Measurements from ENCODE around the gene WASHC4. TPM values are rescaled to one million over a fixed set of nuclear protein-coding genes. Genes with fewer than 3 reads are reported as not detected.
"Not testable (repeated sequence)": the region's sequence is repeated elsewhere in the genome, so short reads cannot be mapped to it uniquely, and the experiment has no call there.

The WASHC4 gene
- polyA plus RNA-seq, 1 of the 3 experiments (the other 2 are of a cell fraction), result 11.2 TPM

- WGBS (ENCODE audit: low lambda C conversion rate), result 93% methylated on average over 13 of the region's 13 CpGs
- Histone ChIP-seq H3K4me3 (ENCODE audit: low read depth in 2 of 2, low read length in 1 of 2) (no peak overlapping the region), H3K79me2 (ENCODE audit: insufficient read depth) (no peaks in the 10 kb centered on the region), H3K4me2 (no peak overlapping the region), H2AFZ (ENCODE audit: low read depth) (no peak overlapping the region), H3K27me3 (ENCODE audit: insufficient read depth) (no peaks in the 10 kb centered on the region; the same call in 1 of the 2 replicates), H3K9me3 (no peaks in the 10 kb centered on the region), H3K9ac (no peak overlapping the region), H3K9me2 (no peaks in the 10 kb centered on the region), H3K4me1 (ENCODE audit: control insufficient read depth in 1 of 2, insufficient read depth in 2 of 2, low read depth in 1 of 2, low read length in 1 of 2) (no peaks in the 10 kb centered on the region), H4K20me1 (ENCODE audit: insufficient read depth) (no peaks in the 10 kb centered on the region), H3K27ac (ENCODE audit: low read depth in 2 of 2, low read length in 1 of 2) (no peak overlapping the region), H3F3A (replicated peaks; ENCODE audit: insufficient read depth) (no peaks in the 10 kb centered on the region), H3K36me3 (replicated peaks in 1 of 2; ENCODE audit: control insufficient read depth in 1 of 2, insufficient read depth in 2 of 2, low read length in 1 of 2) (no peaks in the 10 kb centered on the region)
- no peak for DNase-seq
- ChIA-PET CTCF (interaction anchor here (1.7 kb wide), 1 partner anchor 16 kb away, joined by 4 read pairs; no protein-coding TSS in a partner anchor), POLR2A (no interaction called here)
- TF ChIP-seq ELF1 (IDR thresholded peaks at IDR 0.05) (no peak), PBX3 (IDR thresholded peaks at IDR 0.05) (no peak), FOXJ3 (CRISPR knock-in tag; IDR thresholded peaks at IDR 0.05) (no peak), MXI1 (IDR thresholded peaks at IDR 0.05; ENCODE audit: low read depth, low read length) (no peak), GABPA (IDR thresholded peaks at IDR 0.05; ENCODE audit: low read depth) (no peak), FOXM1 (IDR thresholded peaks at IDR 0.05; ENCODE audit: low read depth) (no peak), GATA2 (CRISPR knock-in tag; IDR thresholded peaks at IDR 0.05) (no peak), RXRA (IDR thresholded peaks at IDR 0.05; ENCODE audit: borderline replicate concordance, low read depth) (no peak), FOSL2 (IDR thresholded peaks at IDR 0.05; ENCODE audit: borderline replicate concordance, low read depth) (no peak), USF2 (IDR thresholded peaks at IDR 0.05; ENCODE audit: borderline replicate concordance, low read depth, low read length) (no peak), EZH2phosphoT487 (IDR thresholded peaks at IDR 0.05; ENCODE audit: borderline replicate concordance, low read depth) (no peak), MEF2A (IDR thresholded peaks at IDR 0.05; ENCODE audit: borderline replicate concordance, low read depth) (no peak), TCF12 (IDR thresholded peaks at IDR 0.05) (no peak), SIN3A (IDR thresholded peaks at IDR 0.05; ENCODE audit: borderline replicate concordance, low read depth, low read length) (no peak), TAF1 (IDR thresholded peaks at IDR 0.05; ENCODE audit: borderline replicate concordance, low read depth, low read length) (no peak), IRF3 (IDR thresholded peaks at IDR 0.05; ENCODE audit: low read depth, low read length) (no peak)
- TF ChIP-seq, protein P1, sequence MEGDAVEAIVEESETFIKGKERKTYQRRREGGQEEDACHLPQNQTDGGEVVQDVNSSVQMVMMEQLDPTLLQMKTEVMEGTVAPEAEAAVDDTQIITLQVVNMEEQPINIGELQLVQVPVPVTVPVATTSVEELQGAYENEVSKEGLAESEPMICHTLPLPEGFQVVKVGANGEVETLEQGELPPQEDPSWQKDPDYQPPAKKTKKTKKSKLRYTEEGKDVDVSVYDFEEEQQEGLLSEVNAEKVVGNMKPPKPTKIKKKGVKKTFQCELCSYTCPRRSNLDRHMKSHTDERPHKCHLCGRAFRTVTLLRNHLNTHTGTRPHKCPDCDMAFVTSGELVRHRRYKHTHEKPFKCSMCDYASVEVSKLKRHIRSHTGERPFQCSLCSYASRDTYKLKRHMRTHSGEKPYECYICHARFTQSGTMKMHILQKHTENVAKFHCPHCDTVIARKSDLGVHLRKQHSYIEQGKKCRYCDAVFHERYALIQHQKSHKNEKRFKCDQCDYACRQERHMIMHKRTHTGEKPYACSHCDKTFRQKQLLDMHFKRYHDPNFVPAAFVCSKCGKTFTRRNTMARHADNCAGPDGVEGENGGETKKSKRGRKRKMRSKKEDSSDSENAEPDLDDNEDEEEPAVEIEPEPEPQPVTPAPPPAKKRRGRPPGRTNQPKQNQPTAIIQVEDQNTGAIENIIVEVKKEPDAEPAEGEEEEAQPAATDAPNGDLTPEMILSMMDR (IDR thresholded peaks at IDR 0.05), result no peak
Observed at GRCh38 chr12:105092336-105092735, 15.2 kb upstream of the WASHC4 start.

- H3K27me3 ChIP-seq (ENCODE audit: insufficient read depth); CTCF ChIA-PET; POLR2A ChIA-PET; H3F3A ChIP-seq (replicated peaks; ENCODE audit: insufficient read depth); H4K20me1 ChIP-seq (ENCODE audit: insufficient read depth); H3K9me2 ChIP-seq; H3K4me2 ChIP-seq; H3K9me3 ChIP-seq; DNase-seq; H3K4me3 ChIP-seq (ENCODE audit: low read depth in 2 of 2, low read length in 1 of 2); H2AFZ ChIP-seq (ENCODE audit: low read depth); H3K79me2 ChIP-seq (ENCODE audit: insufficient read depth); H3K9ac ChIP-seq; H3K27ac ChIP-seq (ENCODE audit: low read depth in 2 of 2, low read length in 1 of 2); H3K4me1 ChIP-seq (ENCODE audit: control insufficient read depth in 1 of 2, insufficient read depth in 2 of 2, low read depth in 1 of 2, low read length in 1 of 2); H3K36me3 ChIP-seq (replicated peaks in 1 of 2; ENCODE audit: control insufficient read depth in 1 of 2, insufficient read depth in 2 of 2, low read length in 1 of 2): not testable (repeated sequence)
- 82% methylated on average over 5 of the region's 5 CpGs for WGBS (ENCODE audit: low lambda C conversion rate)
Observed at GRCh38 chr12:105095338-105095737, 12.2 kb upstream of the WASHC4 start.

All from SK-N-SH (cell line).